Measurements from ENCODE around the gene METTL24. TPM values are rescaled to one million over a fixed set of nuclear protein-coding genes. Genes with fewer than 3 reads are reported as not detected.

Gene METTL24, protein sequence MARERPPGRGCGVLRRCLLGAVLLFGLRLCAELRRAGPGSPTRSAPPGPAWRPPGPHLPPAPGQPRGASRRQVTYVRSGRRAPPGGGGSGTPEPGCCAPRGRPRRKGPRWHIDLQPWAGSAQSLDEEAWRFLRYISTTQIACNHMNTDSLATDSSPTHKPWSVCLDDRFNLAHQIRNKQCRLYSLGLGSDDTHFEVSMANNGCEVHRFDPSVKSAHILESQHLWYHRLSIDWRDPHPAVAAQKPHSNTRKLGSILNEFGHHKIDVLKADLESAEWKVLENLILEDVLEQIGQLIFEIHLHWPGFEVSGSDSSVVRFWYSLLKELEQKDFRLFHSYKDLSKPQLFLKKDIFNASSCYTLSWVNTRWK
- total RNA-seq (2013; cell fraction: nucleolus; rRNA removed), result 0.84 TPM in 1 of 2 replicates, not detected in the other
- total RNA-seq (2014; rRNA removed) (not detected in 2 replicates), total RNA-seq (2014; rRNA removed; fragmentation: Illumina TruSeq; extraction: Trizol) (not detected in 2 replicates), total RNA-seq (2021) (not detected in 2 replicates), polyA plus RNA-seq (2011; rRNA removed) (0.17 and 0.20 TPM in 2 replicates), polyA plus RNA-seq (2014; fragmentation: Illumina TruSeq; extraction: Trizol) (not detected in 2 replicates), polyA plus RNA-seq (2014; fragmentation: Nextera tagmentation; extraction: Ambion mirVana) (not detected), polyA plus RNA-seq (2014; rRNA removed) (not detected in 2 replicates), polyA plus RNA-seq (2016; fragmentation: Nextera tagmentation; extraction: Ambion mirVana) (not detected), polyA minus RNA-seq (2011; rRNA and poly(A)+ RNA removed) (0.51 and 0.77 TPM in 2 replicates), Bru-seq, nascent RNA (percentile 20 among the genes with signal in this experiment), BruChase-seq, experiment 1, labeled RNA remaining after a 6-hour chase (percentile 10 among the genes with signal in this experiment), BruChase-seq, experiment 2, labeled RNA remaining after a 2-hour chase (percentile 9 among the genes with signal in this experiment)
- polyA plus RNA-seq (2011; ENCODE audit: low read depth), result not detected
- 0.10 and 0.13 TPM in 2 replicates for polyA plus RNA-seq (2011; cell fraction: cytosol; rRNA removed)
- polyA plus RNA-seq (2011; cell fraction: nucleus; rRNA removed), result 0.10 TPM in 1 of 2 replicates, not detected in the other
- not detected in 2 replicates for polyA plus RNA-seq (2012)
- polyA minus RNA-seq (2011; cell fraction: cytosol; rRNA and poly(A)+ RNA removed), result not detected in 2 replicates
- 0.36 TPM in 1 of 2 replicates, not detected in the other for polyA minus RNA-seq (2011; cell fraction: nucleus; rRNA and poly(A)+ RNA removed)
- long read RNA-seq, experiment 1, result 0 reads
- long read RNA-seq, experiment 2, result 0 reads

- no peaks in the 10 kb centered on the region for H4K20me1 ChIP-seq (ENCODE audit: control insufficient read depth, insufficient read depth)
- FAIRE-seq, result no peak
- 29% methylated on average over 58 of the region's 107 CpGs for whole genome bisulfite sequencing (ENCODE audit: insufficient coverage, insufficient replicate concordance, low lambda C conversion rate, missing lambda C conversion rate)
- H3K9me3 ChIP-seq (replicated peaks; ENCODE audit: control insufficient read depth, insufficient read depth, low read length), result no peaks in the 10 kb centered on the region
- H3K36me3 ChIP-seq (ENCODE audit: control insufficient read depth in 2 of 2, insufficient read depth in 2 of 2, low read length in 1 of 2), result no peaks in the 10 kb centered on the region
- no peak within 1 kb of the TSS for H3K27ac ChIP-seq (ENCODE audit: control insufficient read depth, insufficient read depth)
- ChIA-PET POLR2A (no interaction called here), CTCF (no interaction called here), SMC1A (ENCODE audit: uncharacterized antibody, unreplicated experiment) (no interaction called here), RAD21 (ENCODE audit: unreplicated experiment) (no interaction called here)
- no peak for ATAC-seq
- no peak within 1 kb of the TSS for H3K4me3 ChIP-seq
- H3K4me1 ChIP-seq (ENCODE audit: control insufficient read depth, insufficient read depth, low read length), result no peaks in the 10 kb centered on the region
- in situ Hi-C loops (cut with MboI) (no loop called here), intact Hi-C loops (cut with micrococcal nuclease; ENCODE audit: unreplicated experiment) (no loop called here)
- H3K27me3 ChIP-seq (replicated peaks in 1 of 2; ENCODE audit: control insufficient read depth in 2 of 2, insufficient read depth in 2 of 2, low read length in 1 of 2), result peaks cover 7 to 20% of the 10 kb centered on the region in 2 experiments; a peak in 3 of 4 replicates
- no peak within 1 kb of the TSS for H2AFZ ChIP-seq (ENCODE audit: control insufficient read depth, low read depth, low read length)
- H3K4me2 ChIP-seq (ENCODE audit: control insufficient read depth, insufficient read depth), result 0 out of 2 replicates have a peak within 1 kb of the TSS, but pooled peaks have one; percentile 3
- no peaks in the 10 kb centered on the region for H3K79me2 ChIP-seq (ENCODE audit: control insufficient read depth, insufficient read depth, low read length)
- TF ChIP-seq SIX5 (IDR thresholded peaks at IDR 0.05; ENCODE audit: low read depth, low read length, severe bottlenecking) (no peak), NBN (IDR thresholded peaks at IDR 0.05) (no peak), SUZ12 (IDR thresholded peaks at IDR 0.05; ENCODE audit: unreplicated experiment) (peak; percentile 45), SREBF2 (IDR thresholded peaks at IDR 0.05; ENCODE audit: low read length) (no peak)
- DNase-seq (ENCODE audit: low read depth, low spot score), result no peak
- no TSS peak for BruUV-seq (replicated peaks)
- no peak within 1 kb of the TSS for H3K9ac ChIP-seq (ENCODE audit: control insufficient read depth, insufficient read depth, low read length)
These were observed at the start of gene METTL24 for GRCh38 chr6:110357664-110358552. Gene METTL24, minus strand, starts transcription at chr6:110358349. Its CDS starts 77 bp downstream, at chr6:110358272.

All from GM12878 (cell line).